HG03097 (cell line): ENCODE data around the gene OR6J1.
"Not testable (repeated sequence)": the region's sequence is repeated elsewhere in the genome, so short reads cannot be mapped to it uniquely, and the experiment has no call there.

Experiments
- ATAC-seq: cut with Tn5 transposase; IDR thresholded peaks from one replicate; pipeline ENCODE4 v1.9.1; 2021; ENCODE audit not compliant: unreplicated experiment, low FRiP score

OR6J1 gene

GRCh38 chr14:22610931-22611330 lies 33.2 kb downstream of the OR6J1 start:
- no peak for ATAC-seq

GRCh38 chr14:22607291-22607690 lies 36.9 kb downstream of the OR6J1 start:
- ATAC-seq, result no peak

GRCh38 chr14:22606380-22606779 lies 37.8 kb downstream of the OR6J1 start:
- no peak for ATAC-seq

GRCh38 chr14:22602862-22603261 lies 41.3 kb downstream of the OR6J1 start:
- ATAC-seq, result no peak

- no peak for ATAC-seq
Measured at GRCh38 chr14:22601996-22602395, 42.2 kb downstream of the OR6J1 start.

GRCh38 chr14:22601456-22601855 lies 42.7 kb downstream of the OR6J1 start:
- ATAC-seq, result no peak

GRCh38 chr14:22600027-22600426 lies 44.1 kb downstream of the OR6J1 start:
- no peak for ATAC-seq

GRCh38 chr14:22599349-22599748 lies 44.8 kb downstream of the OR6J1 start:
- no peak for ATAC-seq

GRCh38 chr14:22598896-22599244 lies 45.3 kb downstream of the OR6J1 start:
- ATAC-seq, result no peak

GRCh38 chr14:22598099-22598895 lies 45.9 kb downstream of the OR6J1 start, which contains the start of gene ABHD4:
Gene ABHD4 (plus strand): TSS chr14:22598300. CDS start chr14:22598307, 7 bp downstream.
- ATAC-seq, result peak; percentile 64

- no peak for ATAC-seq
Measured at GRCh38 chr14:22597771-22598098, 46.4 kb downstream of the OR6J1 start.

GRCh38 chr14:22597265-22597664 lies 46.9 kb downstream of the OR6J1 start:
- no peak for ATAC-seq

- ATAC-seq, result no peak
Measured at GRCh38 chr14:22596354-22596879, 47.7 kb downstream of the OR6J1 start.

GRCh38 chr14:22594156-22594716 lies 49.9 kb downstream of the OR6J1 start:
- no peak for ATAC-seq

GRCh38 chr14:22593601-22594000 lies 50.6 kb downstream of the OR6J1 start:
- no peak for ATAC-seq

GRCh38 chr14:22593189-22593588 lies 51.0 kb downstream of the OR6J1 start:
- ATAC-seq, result no peak

GRCh38 chr14:22589096-22589839 lies 54.9 kb downstream of the OR6J1 start, which contains the start of gene DAD1:
Gene DAD1 (minus strand): TSS chr14:22589224. CDS start chr14:22589157, 67 bp downstream.
- peak; percentile 92 for ATAC-seq

GRCh38 chr14:22588526-22589095 lies 55.5 kb downstream of the OR6J1 start:
- ATAC-seq, result peak; percentile 1

GRCh38 chr14:22587677-22588422 lies 56.3 kb downstream of the OR6J1 start:
- not testable (repeated sequence) for ATAC-seq

- ATAC-seq, result no peak
Measured at GRCh38 chr14:22587247-22587646, 56.9 kb downstream of the OR6J1 start.
